IMR-90 (cell line): ENCODE data around the gene IRAK1BP1. TPM values are rescaled to one million over a fixed set of nuclear protein-coding genes. Genes with fewer than 3 reads are reported as not detected.

Experiments
- ATAC-seq: fragments of 200-7000 bp; cut with Tn5 transposase; 2 replicates; pipeline ENCODE4 v1.9.1; 2020; ENCODE audit warnings: low read depth, mild to moderate bottlenecking, moderate library complexity
- BruUV-seq: library from RNA; stranded (reverse); fragments of 400-500 nt; replicated peaks from 2 replicates; lab custom pipeline; 2021; lab: Mats Ljungman, UMichigan
- CTCF ChIA-PET: fragments of 300-600 bp; formaldehyde crosslinking; extraction: SDS; loops from one replicate; lab custom pipeline; 2021; ENCODE audit warnings: antibody characterized with exemption; lab: Yijun Ruan, JAX
- POLR2A ChIA-PET: fragments of 300-600 bp; sonication (Branson Sonifier 250); formaldehyde crosslinking; loops from one replicate; lab custom pipeline; 2022; ENCODE audit warnings: antibody characterized with exemption; ENCODE audit not compliant: unreplicated experiment; lab: Charles Lee
- DNase-seq: peaks from one replicate; pipeline ENCODE4 v3.0.0; 2013
- H2AFZ ChIP-seq: replicated peaks from 2 replicates; pipeline ENCODE3; 2013; ENCODE audit warnings: low read length, mild to moderate bottlenecking; ENCODE audit not compliant: poor library complexity
- H2AK5ac ChIP-seq: 2 replicates; pipeline ENCODE4 v1.6.1; 2013; ENCODE audit warnings: low read depth, low read length, inconsistent platforms
- H2AK9ac ChIP-seq: replicated peaks from 2 replicates; pipeline ENCODE3; 2013; ENCODE audit warnings: mild to moderate bottlenecking, low read depth, low read length, moderate library complexity; ENCODE audit not compliant: poor library complexity
- H2BK120ac ChIP-seq: 2 replicates; pipeline ENCODE4 v1.6.1; 2013; ENCODE audit warnings: low read depth, low read length, inconsistent platforms
- H2BK15ac ChIP-seq: 3 replicates; pipeline ENCODE4 v1.6.1; 2013; ENCODE audit warnings: low read depth, low read length, inconsistent platforms
- H2BK20ac ChIP-seq: 2 replicates; pipeline ENCODE4 v1.6.1; 2013; ENCODE audit warnings: low read depth, mild to moderate bottlenecking, inconsistent platforms, low read length, moderate library complexity
- H2BK5ac ChIP-seq: 2 replicates; pipeline ENCODE4 v1.6.1; 2013; ENCODE audit warnings: mild to moderate bottlenecking, low read depth, low read length, inconsistent platforms; ENCODE audit not compliant: poor library complexity, severe bottlenecking
- H3K14ac ChIP-seq: replicated peaks from 2 replicates; pipeline ENCODE4 v1.6.1; 2013; ENCODE audit warnings: low read depth, low read length, inconsistent platforms
- H3K18ac ChIP-seq: 2 replicates; pipeline ENCODE4 v1.6.1; 2013; ENCODE audit warnings: low read depth, low read length, control low read depth
- H3K23ac ChIP-seq: 2 replicates; pipeline ENCODE4 v1.6.1; 2013; ENCODE audit warnings: low read depth, low read length, inconsistent platforms
- H3K27ac ChIP-seq: 2 replicates; pipeline ENCODE4 v1.5.1; 2013; ENCODE audit warnings: mild to moderate bottlenecking, control low read depth, low read length; ENCODE audit not compliant: insufficient read depth
- H3K27me3 ChIP-seq: 2 replicates; pipeline ENCODE4 v1.6.1; 2013; ENCODE audit warnings: low read length; ENCODE audit not compliant: control insufficient read depth, insufficient read depth
- H3K36me3 ChIP-seq: 2 replicates; pipeline ENCODE4 v1.6.1; 2013; ENCODE audit warnings: low read length, mixed read lengths; ENCODE audit not compliant: control insufficient read depth, insufficient read depth
- H3K4ac ChIP-seq: 2 replicates; pipeline ENCODE4 v1.6.1; 2013; ENCODE audit warnings: low read depth, low read length, inconsistent platforms
- H3K4me1 ChIP-seq: 2 replicates; pipeline ENCODE4 v1.6.1; 2013; ENCODE audit warnings: low read length, mixed read lengths; ENCODE audit not compliant: control insufficient read depth, insufficient read depth
- H3K4me2 ChIP-seq: 2 replicates; pipeline ENCODE4 v1.6.1; 2013; ENCODE audit warnings: low read depth, mild to moderate bottlenecking, control low read depth, low read length, moderate library complexity
- H3K4me3 ChIP-seq: 2 replicates; pipeline ENCODE4 v1.5.1; 2013; ENCODE audit warnings: low read depth, mild to moderate bottlenecking, control low read depth, low read length, moderate library complexity; ENCODE audit not compliant: insufficient read depth
- H3K56ac ChIP-seq: 2 replicates; pipeline ENCODE4 v1.6.1; 2013; ENCODE audit warnings: low read length, inconsistent platforms; ENCODE audit not compliant: insufficient read depth; ENCODE audit errors: extremely low read depth
- H3K79me1 ChIP-seq, 2 experiments: 2 replicates each; pipeline ENCODE4 v1.6.1; 2013; ENCODE audit warnings: low read length in 2 of 2, inconsistent platforms in 1 of 2, low read depth in 1 of 2
- H3K9ac ChIP-seq: 2 replicates; pipeline ENCODE4 v1.6.1; 2013; ENCODE audit warnings: low read depth, low read length, control low read depth
- H3K9me1 ChIP-seq: 2 replicates; pipeline ENCODE4 v1.6.1; 2013; ENCODE audit warnings: low read length, inconsistent platforms; ENCODE audit not compliant: insufficient read depth
- H3K9me3 ChIP-seq: 2 replicates; pipeline ENCODE4 v1.6.1; 2013; ENCODE audit warnings: low read length; ENCODE audit not compliant: control insufficient read depth, insufficient read depth
- H4K20me1 ChIP-seq: 2 replicates; pipeline ENCODE4 v1.6.1; 2013; ENCODE audit warnings: low read length, inconsistent platforms; ENCODE audit not compliant: insufficient read depth
- H4K5ac ChIP-seq: 2 replicates; pipeline ENCODE4 v1.6.1; 2013; ENCODE audit warnings: mild to moderate bottlenecking, low read depth, low read length, control low read depth
- H4K8ac ChIP-seq, 2 experiments: 2 replicates each; pipeline ENCODE4 v1.6.1; 2013; ENCODE audit warnings: low read depth in 2 of 2, low read length in 2 of 2, control low read depth in 1 of 2, inconsistent platforms in 1 of 2
- H4K91ac ChIP-seq: 2 replicates; pipeline ENCODE4 v1.6.1; 2013; ENCODE audit warnings: low read depth, low read length, inconsistent platforms; ENCODE audit not compliant: insufficient read depth
- CHD1 ChIP-seq: IDR thresholded peaks from 2 replicates; pipeline ENCODE4 v1.6.1; 2012; ENCODE audit warnings: low read depth, low read length, improper control_type of control experiment
- MXI1 ChIP-seq: IDR thresholded peaks from 2 replicates; pipeline ENCODE4 v1.6.1; 2012; ENCODE audit warnings: low read depth, mild to moderate bottlenecking, low read length, moderate library complexity, borderline replicate concordance
- RFX5 ChIP-seq: IDR thresholded peaks from 2 replicates; pipeline ENCODE4 v1.8.0; 2012; ENCODE audit warnings: low read depth, mild to moderate bottlenecking, low read length, moderate library complexity
- WGBS, 2 experiments: methylation state at CpG; one replicate each; pipeline versions ENCODE4 v1.1.5 to v1.1.7; 2013; ENCODE audit warnings: missing lambda C conversion rate in 2 of 2; ENCODE audit not compliant: insufficient read length in 1 of 2; ENCODE audit errors: extremely low coverage in 2 of 2; 5-methylcytosine and 5-hydroxymethylcytosine counted together
- dilution Hi-C: fragments of 300-500 bp; cut with HindIII; formaldehyde crosslinking; loops from one replicate; pipeline ENCODE4 v1.14.3; 2018; ENCODE audit warnings: low sequenced_read_pairs; ENCODE audit not compliant: unreplicated experiment
- in situ Hi-C: fragments of 300-500 bp; cut with MboI; formaldehyde crosslinking; loops from 3 replicates; pipeline ENCODE4 v1.14.3; 2019; ENCODE audit warnings: low sequenced_read_pairs, inconsistent platforms, mixed read lengths
- intact Hi-C: fragments of 100-400 bp; cut with micrococcal nuclease; formaldehyde crosslinking; loops from 2 replicates; pipeline ENCODE4 v1.10.0; 2022
- polyA plus RNA-seq, 3 experiments: library from polyadenylated mRNA; depleted of rRNA; stranded (reverse); fragments of >200 nt; gene quantifications; 2 replicates each; pipeline ENCODE4 v1.2.3, GENCODE V29; 2012; ENCODE audit warnings: low replicate concordance in 1 of 3
- total RNA-seq: library from RNA; depleted of rRNA; stranded (reverse); fragments of >200 nt; gene quantifications from 2 replicates; pipeline ENCODE4 v1.2.3, GENCODE V29; 2012
- TF ChIP-seq, protein P1 (sequence below): conservative IDR thresholded peaks from 2 replicates; pipeline ENCODE4 v1.5.1; 2012; ENCODE audit warnings: mild to moderate bottlenecking, low read depth, low read length, improper control_type of control experiment

The IRAK1BP1 gene
- total and polyA plus RNA-seq, 2 of the 4 experiments (the other 2 are of a cell fraction): 0.94 to 2.2 TPM

DNA sequence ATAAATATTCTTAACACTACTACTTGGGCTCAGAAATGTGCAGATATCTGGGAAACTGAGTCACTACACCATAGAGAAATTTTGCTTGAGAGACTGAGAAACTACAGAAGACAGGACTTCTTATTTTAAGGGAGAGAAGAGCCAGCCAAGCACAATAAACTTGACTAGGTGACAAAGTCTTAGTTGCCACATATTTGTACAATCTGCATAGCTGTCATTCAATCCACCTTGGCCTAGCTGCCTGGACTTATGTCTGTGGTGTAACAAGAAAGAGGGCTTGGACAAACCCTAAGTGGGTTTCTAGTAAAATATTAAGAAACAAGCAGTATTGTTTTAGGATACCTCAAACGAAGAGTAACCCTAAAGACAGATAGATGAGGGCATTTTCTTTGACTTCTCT lies 21.8 kb upstream of the IRAK1BP1 start:
- Histone ChIP-seq H3K36me3 (no peaks in the 10 kb centered on the region), H3K79me1 (no peaks in the 10 kb centered on the region), H3K9ac (no peak overlapping the region), H2AK9ac (no peak overlapping the region), H3K4me2 (no peak overlapping the region), H4K91ac (no peak overlapping the region), H2BK5ac (no peak overlapping the region), H3K23ac (no peak overlapping the region), H4K5ac (no peak overlapping the region), H2AFZ (no peak overlapping the region), H3K27ac (no peak overlapping the region), H3K4me3 (no peak overlapping the region), H3K4ac (no peak overlapping the region), H3K27me3 (no peaks in the 10 kb centered on the region), H3K9me3 (no peaks in the 10 kb centered on the region), H4K20me1 (no peaks in the 10 kb centered on the region), H2BK20ac (no peak overlapping the region), H3K18ac (no peak overlapping the region), H3K14ac (no peak overlapping the region), H3K9me1 (no peaks in the 10 kb centered on the region; the same call in 1 of the 2 replicates), H4K8ac (no peak overlapping the region), H2BK120ac (no peak overlapping the region), H2BK15ac (no peak overlapping the region), H3K4me1 (no peaks in the 10 kb centered on the region), H3K56ac (no peak overlapping the region), H2AK5ac (no peak overlapping the region)
- no peak for ATAC-seq
- dilution Hi-C loops: no loop called here
- in situ Hi-C loops: no loop called here
- ChIA-PET POLR2A (no interaction called here), CTCF (no interaction called here)
- WGBS, 2 experiments: no CpG with 5 or more reads among the region's 1 CpG
- no peak for DNase-seq
- BruUV-seq: no TSS peak
- intact Hi-C loops: no loop called here
- TF ChIP-seq, protein P1, sequence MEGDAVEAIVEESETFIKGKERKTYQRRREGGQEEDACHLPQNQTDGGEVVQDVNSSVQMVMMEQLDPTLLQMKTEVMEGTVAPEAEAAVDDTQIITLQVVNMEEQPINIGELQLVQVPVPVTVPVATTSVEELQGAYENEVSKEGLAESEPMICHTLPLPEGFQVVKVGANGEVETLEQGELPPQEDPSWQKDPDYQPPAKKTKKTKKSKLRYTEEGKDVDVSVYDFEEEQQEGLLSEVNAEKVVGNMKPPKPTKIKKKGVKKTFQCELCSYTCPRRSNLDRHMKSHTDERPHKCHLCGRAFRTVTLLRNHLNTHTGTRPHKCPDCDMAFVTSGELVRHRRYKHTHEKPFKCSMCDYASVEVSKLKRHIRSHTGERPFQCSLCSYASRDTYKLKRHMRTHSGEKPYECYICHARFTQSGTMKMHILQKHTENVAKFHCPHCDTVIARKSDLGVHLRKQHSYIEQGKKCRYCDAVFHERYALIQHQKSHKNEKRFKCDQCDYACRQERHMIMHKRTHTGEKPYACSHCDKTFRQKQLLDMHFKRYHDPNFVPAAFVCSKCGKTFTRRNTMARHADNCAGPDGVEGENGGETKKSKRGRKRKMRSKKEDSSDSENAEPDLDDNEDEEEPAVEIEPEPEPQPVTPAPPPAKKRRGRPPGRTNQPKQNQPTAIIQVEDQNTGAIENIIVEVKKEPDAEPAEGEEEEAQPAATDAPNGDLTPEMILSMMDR: no peak
- TF ChIP-seq RFX5 (no peak), CHD1 (no peak), MXI1 (no peak)
